ENCODE measurements around the gene INS.

Gene INS

GRCh38 chr11:2204361-2205213, 43.6 kb upstream of the INS start:
- peak overlapping the region in 1 of 2 donors; percentile 39 for H3K9ac ChIP-seq (ENCODE audit: low read depth in 1 of 2, low read length in 2 of 2)
- no peaks in the 10 kb centered on the region for H3K27me3 ChIP-seq (ENCODE audit: control insufficient read depth in 1 of 2, insufficient read depth in 2 of 2, low read length in 2 of 2)
- H3K9me3 ChIP-seq (ENCODE audit: control insufficient read depth in 1 of 2, low read length in 2 of 2), result no peaks in the 10 kb centered on the region
- H3K27ac ChIP-seq (ENCODE audit: low read depth, low read length), result peak overlapping the region; percentile 10
- H3K4me3 ChIP-seq (ENCODE audit: low read depth in 1 of 2, low read length in 2 of 2), result no peak overlapping the region
- H3K4me1 ChIP-seq (ENCODE audit: control insufficient read depth in 1 of 2, insufficient read depth in 2 of 2, low read length in 2 of 2), result peaks cover 20 to 25% of the 10 kb centered on the region in 2 donors
- H3K36me3 ChIP-seq (ENCODE audit: control insufficient read depth in 1 of 2, insufficient read depth in 2 of 2, low read length in 2 of 2), result no peaks in the 10 kb centered on the region

- no peaks in the 10 kb centered on the region for H3K9me3 ChIP-seq (ENCODE audit: control insufficient read depth in 1 of 2, low read length in 2 of 2)
- no peaks in the 10 kb centered on the region for H3K27me3 ChIP-seq (ENCODE audit: control insufficient read depth in 1 of 2, insufficient read depth in 2 of 2, low read length in 2 of 2)
- H3K36me3 ChIP-seq (ENCODE audit: control insufficient read depth in 1 of 2, insufficient read depth in 2 of 2, low read length in 2 of 2), result no peaks in the 10 kb centered on the region
- peaks cover 11 to 19% of the 10 kb centered on the region in 2 donors for H3K4me1 ChIP-seq (ENCODE audit: control insufficient read depth in 1 of 2, insufficient read depth in 2 of 2, low read length in 2 of 2)
- peak overlapping the region; percentile 10 for H3K27ac ChIP-seq (ENCODE audit: low read depth, low read length)
- no peak overlapping the region for H3K9ac ChIP-seq (ENCODE audit: low read depth in 1 of 2, low read length in 2 of 2)
- H3K4me3 ChIP-seq (ENCODE audit: low read depth in 1 of 2, low read length in 2 of 2), result no peak overlapping the region
These were observed 42.6 kb upstream of the INS start for GRCh38 chr11:2203440-2204259.

DNA sequence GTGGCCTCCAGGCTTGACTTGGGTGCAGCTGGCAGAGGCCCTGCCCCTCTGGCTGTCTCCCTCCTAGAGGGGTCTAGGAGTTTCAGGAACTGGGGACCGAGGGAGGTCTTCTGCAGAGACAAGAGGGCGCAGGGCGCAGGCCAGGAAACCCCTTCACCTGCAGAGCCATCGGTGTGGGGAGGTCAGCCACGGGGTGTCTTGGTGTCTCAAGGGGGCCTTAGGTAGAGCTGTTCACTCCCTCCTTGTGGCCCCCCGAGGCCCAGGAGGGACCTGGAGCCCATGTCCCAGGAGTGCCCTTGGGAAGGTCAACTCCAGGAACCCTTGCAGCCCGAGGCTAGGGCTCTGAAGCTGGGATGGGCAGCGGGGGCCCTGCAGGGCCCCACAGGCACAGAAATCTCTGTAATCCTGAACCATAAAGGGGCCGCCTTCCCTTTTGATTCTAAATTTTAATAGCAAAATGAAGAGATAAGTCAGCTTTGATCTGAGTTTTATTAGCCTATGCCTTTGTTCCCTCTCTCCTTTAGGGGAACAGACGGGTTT, 42.0 kb upstream of the INS start:
- Histone ChIP-seq H3K27ac (ENCODE audit: low read depth, low read length) (no peak overlapping the region), H3K9ac (ENCODE audit: low read depth in 1 of 2, low read length in 2 of 2) (no peak overlapping the region), H3K9me3 (ENCODE audit: control insufficient read depth in 1 of 2, low read length in 2 of 2) (no peaks in the 10 kb centered on the region), H3K27me3 (ENCODE audit: control insufficient read depth in 1 of 2, insufficient read depth in 2 of 2, low read length in 2 of 2) (no peaks in the 10 kb centered on the region), H3K4me3 (ENCODE audit: low read depth in 1 of 2, low read length in 2 of 2) (no peak overlapping the region), H3K36me3 (ENCODE audit: control insufficient read depth in 1 of 2, insufficient read depth in 2 of 2, low read length in 2 of 2) (no peaks in the 10 kb centered on the region), H3K4me1 (ENCODE audit: control insufficient read depth in 1 of 2, insufficient read depth in 2 of 2, low read length in 2 of 2) (peaks cover 10 to 19% of the 10 kb centered on the region in 2 donors)

DNA sequence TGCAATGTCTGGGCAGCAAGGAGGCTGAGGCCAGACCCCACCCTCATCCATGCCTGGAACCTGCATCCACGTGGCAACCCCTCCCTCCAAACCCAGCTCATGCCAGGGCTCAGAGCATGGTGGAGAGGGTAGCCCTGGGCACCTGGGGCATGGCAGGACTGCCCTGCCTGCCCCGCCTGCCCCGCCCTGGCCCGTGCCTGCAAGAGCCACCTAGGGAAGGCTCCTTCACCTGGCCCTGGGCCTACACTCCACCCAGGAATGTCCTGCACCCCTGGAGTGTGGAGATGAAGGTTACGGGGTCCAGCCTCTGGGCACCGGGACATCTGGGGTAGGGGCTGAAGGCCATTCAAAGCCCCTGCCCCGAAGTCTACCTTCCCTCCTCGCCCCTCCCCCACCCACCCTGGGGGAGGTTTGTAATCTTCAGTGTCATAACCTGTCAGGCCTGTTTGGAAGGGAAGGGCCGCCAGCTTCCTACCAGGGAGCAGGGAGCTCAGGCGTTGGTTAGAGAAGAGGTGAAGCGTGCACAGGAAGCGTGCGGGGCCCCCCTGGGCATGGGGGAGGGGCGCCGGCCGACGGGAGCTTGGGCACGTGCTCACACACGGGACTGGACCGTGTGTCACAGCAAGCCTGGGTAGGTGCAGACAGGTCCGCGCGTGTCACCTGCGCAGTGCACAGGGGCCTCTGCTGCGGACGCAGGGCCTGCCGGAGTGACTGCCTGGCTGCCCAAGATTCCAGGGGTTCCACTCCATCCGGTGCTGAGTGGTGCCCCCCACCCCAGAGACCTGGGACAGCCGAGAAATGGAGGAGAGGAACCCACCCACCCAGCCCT, 41.3 kb upstream of the INS start:
- Histone ChIP-seq H3K9me3 (ENCODE audit: control insufficient read depth in 1 of 2, low read length in 2 of 2) (no peaks in the 10 kb centered on the region), H3K27me3 (ENCODE audit: control insufficient read depth in 1 of 2, insufficient read depth in 2 of 2, low read length in 2 of 2) (no peaks in the 10 kb centered on the region), H3K4me3 (ENCODE audit: low read depth in 1 of 2, low read length in 2 of 2) (no peak overlapping the region), H3K4me1 (ENCODE audit: control insufficient read depth in 1 of 2, insufficient read depth in 2 of 2, low read length in 2 of 2) (peaks cover 10 to 19% of the 10 kb centered on the region in 2 donors), H3K9ac (ENCODE audit: low read depth in 1 of 2, low read length in 2 of 2) (no peak overlapping the region), H3K36me3 (ENCODE audit: control insufficient read depth in 1 of 2, insufficient read depth in 2 of 2, low read length in 2 of 2) (no peaks in the 10 kb centered on the region), H3K27ac (ENCODE audit: low read depth, low read length) (no peak overlapping the region)

- Histone ChIP-seq H3K9me3 (ENCODE audit: control insufficient read depth in 1 of 2, low read length in 2 of 2) (no peaks in the 10 kb centered on the region), H3K36me3 (ENCODE audit: control insufficient read depth in 1 of 2, insufficient read depth in 2 of 2, low read length in 2 of 2) (no peaks in the 10 kb centered on the region), H3K4me1 (ENCODE audit: control insufficient read depth in 1 of 2, insufficient read depth in 2 of 2, low read length in 2 of 2) (peaks cover 10 to 19% of the 10 kb centered on the region in 2 donors), H3K4me3 (ENCODE audit: low read depth in 1 of 2, low read length in 2 of 2) (no peak overlapping the region), H3K27me3 (ENCODE audit: control insufficient read depth in 1 of 2, insufficient read depth in 2 of 2, low read length in 2 of 2) (no peaks in the 10 kb centered on the region), H3K27ac (ENCODE audit: low read depth, low read length) (no peak overlapping the region), H3K9ac (ENCODE audit: low read depth in 1 of 2, low read length in 2 of 2) (no peak overlapping the region)
These were observed 40.5 kb upstream of the INS start for GRCh38 chr11:2201542-2201941.

DNA sequence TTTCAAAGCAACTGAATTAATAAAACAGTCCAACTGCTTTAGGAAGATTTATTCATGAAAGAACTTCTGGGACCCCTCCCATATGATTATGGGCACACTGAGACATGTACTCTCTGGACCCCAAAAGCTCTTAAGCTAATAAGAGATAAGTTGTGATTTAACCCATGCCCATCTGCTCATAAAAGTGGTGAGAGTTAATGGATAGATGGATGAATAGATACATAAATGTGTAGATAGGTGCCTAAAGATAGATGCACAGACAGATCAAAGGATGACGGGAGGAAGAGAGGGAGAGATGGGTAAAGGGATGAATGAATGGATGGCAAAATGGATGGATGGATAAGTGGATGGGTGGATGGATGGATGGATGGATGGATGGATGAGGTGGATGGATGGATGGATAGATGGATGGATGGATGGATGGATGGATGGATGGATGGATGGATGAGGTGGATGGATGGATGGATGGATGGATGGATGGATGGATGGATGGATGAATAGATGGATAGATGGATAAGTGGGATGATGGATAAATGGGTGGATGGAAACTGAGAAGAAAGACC, 40.0 kb upstream of the INS start:
- Histone ChIP-seq H3K9me3 (ENCODE audit: control insufficient read depth in 1 of 2, low read length in 2 of 2) (no peaks in the 10 kb centered on the region), H3K4me1 (ENCODE audit: control insufficient read depth in 1 of 2, insufficient read depth in 2 of 2, low read length in 2 of 2) (peaks cover 10 to 19% of the 10 kb centered on the region in 2 donors), H3K27ac (ENCODE audit: low read depth, low read length) (no peak overlapping the region), H3K36me3 (ENCODE audit: control insufficient read depth in 1 of 2, insufficient read depth in 2 of 2, low read length in 2 of 2) (no peaks in the 10 kb centered on the region), H3K9ac (ENCODE audit: low read depth in 1 of 2, low read length in 2 of 2) (no peak overlapping the region), H3K27me3 (ENCODE audit: control insufficient read depth in 1 of 2, insufficient read depth in 2 of 2, low read length in 2 of 2) (no peaks in the 10 kb centered on the region), H3K4me3 (ENCODE audit: low read depth in 1 of 2, low read length in 2 of 2) (no peak overlapping the region)

DNA sequence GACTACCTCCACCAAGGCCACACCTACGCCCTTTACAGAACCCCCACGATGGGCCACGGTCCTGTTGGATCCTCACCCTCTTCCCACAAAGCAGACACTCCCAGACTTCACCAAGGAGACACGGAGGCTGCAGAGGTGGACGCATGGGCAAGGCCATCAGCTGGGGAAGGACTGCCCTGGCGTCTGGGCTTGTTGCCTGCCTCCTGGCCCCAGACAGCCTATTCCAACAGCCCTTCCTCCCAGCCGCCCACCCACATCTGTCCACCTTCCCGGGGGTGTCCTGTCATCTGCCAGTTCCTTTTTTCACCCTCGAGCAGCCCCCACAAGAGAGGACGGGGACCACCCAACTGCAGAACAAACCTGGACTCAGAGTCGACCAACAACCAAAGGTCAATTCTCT, 39.5 kb upstream of the INS start:
- Histone ChIP-seq H3K27ac (ENCODE audit: low read depth, low read length) (no peak overlapping the region), H3K27me3 (ENCODE audit: control insufficient read depth in 1 of 2, insufficient read depth in 2 of 2, low read length in 2 of 2) (no peaks in the 10 kb centered on the region), H3K4me3 (ENCODE audit: low read depth in 1 of 2, low read length in 2 of 2) (no peak overlapping the region), H3K9ac (ENCODE audit: low read depth in 1 of 2, low read length in 2 of 2) (no peak overlapping the region), H3K4me1 (ENCODE audit: control insufficient read depth in 1 of 2, insufficient read depth in 2 of 2, low read length in 2 of 2) (peaks cover 10 to 19% of the 10 kb centered on the region in 2 donors), H3K36me3 (ENCODE audit: control insufficient read depth in 1 of 2, insufficient read depth in 2 of 2, low read length in 2 of 2) (no peaks in the 10 kb centered on the region), H3K9me3 (ENCODE audit: control insufficient read depth in 1 of 2, low read length in 2 of 2) (no peaks in the 10 kb centered on the region)

GRCh38 chr11:2199466-2200341, 38.7 kb upstream of the INS start:
- Histone ChIP-seq H3K9ac (ENCODE audit: low read depth in 1 of 2, low read length in 2 of 2) (no peak overlapping the region), H3K4me1 (ENCODE audit: control insufficient read depth in 1 of 2, insufficient read depth in 2 of 2, low read length in 2 of 2) (peaks cover 10 to 19% of the 10 kb centered on the region in 2 donors), H3K27me3 (ENCODE audit: control insufficient read depth in 1 of 2, insufficient read depth in 2 of 2, low read length in 2 of 2) (no peaks in the 10 kb centered on the region), H3K27ac (ENCODE audit: low read depth, low read length) (no peak overlapping the region), H3K4me3 (ENCODE audit: low read depth in 1 of 2, low read length in 2 of 2) (no peak overlapping the region), H3K9me3 (ENCODE audit: control insufficient read depth in 1 of 2, low read length in 2 of 2) (no peaks in the 10 kb centered on the region), H3K36me3 (ENCODE audit: control insufficient read depth in 1 of 2, insufficient read depth in 2 of 2, low read length in 2 of 2) (no peaks in the 10 kb centered on the region)

Measured in duodenal mucosa (tissue), 2 donors.